NCI-H1048 (cell line): Measurements from ENCODE around the gene PTAR1.

ENCODE experiments used
- DNase-seq: peaks from one replicate; lab custom pipeline; 2025; lab: John Stamatoyannopoulos, UW

Gene PTAR1

GRCh38 chr9:69748304-69748703 is 11.5 kb downstream of the PTAR1 start:
- no peak for DNase-seq

GRCh38 chr9:69746859-69747560 is 12.8 kb downstream of the PTAR1 start:
- no peak for DNase-seq

GRCh38 chr9:69745716-69746437 is 13.9 kb downstream of the PTAR1 start:
- DNase-seq: no peak

- no peak for DNase-seq
Observed at GRCh38 chr9:69744688-69745380, 15.0 kb downstream of the PTAR1 start.

- DNase-seq: no peak
Observed at GRCh38 chr9:69743930-69744329, 15.9 kb downstream of the PTAR1 start.

GRCh38 chr9:69740872-69741505 is 18.8 kb downstream of the PTAR1 start:
- no peak for DNase-seq

GRCh38 chr9:69731348-69731747 is 28.5 kb downstream of the PTAR1 start:
- DNase-seq: no peak

GRCh38 chr9:69719983-69720382 is 39.8 kb downstream of the PTAR1 start:
- DNase-seq: no peak

GRCh38 chr9:69719367-69719766 is 40.4 kb downstream of the PTAR1 start:
- no peak for DNase-seq

- no peak for DNase-seq
Observed at GRCh38 chr9:69718218-69718617, 41.6 kb downstream of the PTAR1 start.

GRCh38 chr9:69715825-69716224 is 44.0 kb downstream of the PTAR1 start:
- no peak for DNase-seq

- no peak for DNase-seq
Observed at GRCh38 chr9:69715096-69715495, 44.7 kb downstream of the PTAR1 start.

GRCh38 chr9:69697475-69697874 is 62.3 kb downstream of the PTAR1 start:
- no peak for DNase-seq

- DNase-seq: no peak
Observed at GRCh38 chr9:69696802-69697201, 63.0 kb downstream of the PTAR1 start.

GRCh38 chr9:69689991-69690538 is 69.7 kb downstream of the PTAR1 start:
- DNase-seq: no peak

GRCh38 chr9:69683927-69684326 is 75.9 kb downstream of the PTAR1 start:
- no peak for DNase-seq

- DNase-seq: no peak
Observed at GRCh38 chr9:69678843-69679538, 80.8 kb downstream of the PTAR1 start.

GRCh38 chr9:69677931-69678330 is 81.9 kb downstream of the PTAR1 start:
- no peak for DNase-seq

- no peak for DNase-seq
Observed at GRCh38 chr9:69675563-69675962, 84.2 kb downstream of the PTAR1 start.

- no peak for DNase-seq
Observed at GRCh38 chr9:69674716-69675438, 84.9 kb downstream of the PTAR1 start.

GRCh38 chr9:69674112-69674685 is 85.6 kb downstream of the PTAR1 start:
- no peak for DNase-seq
